Gastroesophageal sphincter (tissue), 4 donors: Measurements from ENCODE around the gene EGFR. TPM values are rescaled to one million over a fixed set of nuclear protein-coding genes. Genes with fewer than 3 reads are reported as not detected.
A peak's percentile ranks its signal among the peaks of the same experiment; 100 is the strongest.

Experiments
- ATAC-seq: fragments of 150-250 bp; one replicate; pipeline ENCODE4 v1.9.1; 2016; ENCODE audit warnings: mild to moderate bottlenecking, moderate library complexity
- H3K27ac ChIP-seq, 4 donors: fragments of 200-600 bp; sonication (generic) in 3 of 4; 1 replicate in 3 of 4; 2 replicates in 1 of 4; pipeline ENCODE4 v1.5.1; 2016 to 2019
- H3K27me3 ChIP-seq: fragments of 200-600 bp; sonication (generic); one replicate; pipeline ENCODE4 v1.5.1; 2019
- H3K36me3 ChIP-seq, 2 donors: fragments of 200-600 bp; sonication (generic); one replicate each; pipeline ENCODE4 v1.5.1; 2019; ENCODE audit warnings: control low read depth in 1 of 2
- H3K4me1 ChIP-seq, 3 donors: fragments of 200-600 bp; sonication (generic); 1 replicate in 2 of 3; 2 replicates in 1 of 3; pipeline ENCODE4 v1.5.1; 2016 to 2019; ENCODE audit warnings: control low read depth in 2 of 3
- H3K4me3 ChIP-seq, 2 donors: fragments of 200-600 bp; sonication (generic); one replicate each; pipeline ENCODE4 v1.5.1; 2019; ENCODE audit warnings: mild to moderate bottlenecking in 1 of 2, moderate library complexity in 1 of 2
- H3K9me3 ChIP-seq, 3 donors: fragments of 200-600 bp; sonication (generic); one replicate each; pipeline ENCODE4 v1.5.1; 2017 to 2019; ENCODE audit warnings: control low read depth in 2 of 3
- EP300 ChIP-seq: sonication (generic); formaldehyde crosslinking; IDR thresholded peaks from one replicate; pipeline ENCODE4 v1.6.1; 2017; ENCODE audit warnings: antibody characterized with exemption, mild to moderate bottlenecking
- POLR2A ChIP-seq, 2 donors: fragments of 450-650 bp; IDR thresholded peaks; one replicate each; pipeline ENCODE4 v1.6.1; 2017; ENCODE audit warnings: antibody characterized with exemption in 2 of 2, mild to moderate bottlenecking in 2 of 2, moderate library complexity in 1 of 2
- POLR2AphosphoS5 ChIP-seq: sonication (generic); formaldehyde crosslinking; IDR thresholded peaks from one replicate; pipeline ENCODE4 v1.6.1; 2017; ENCODE audit warnings: antibody characterized with exemption
- WGBS, 2 donors: methylation state at CpG; one replicate each; pipeline ENCODE4 v1.1.5; 2018; ENCODE audit warnings: low coverage in 1 of 2; 5-methylcytosine and 5-hydroxymethylcytosine counted together
- total RNA-seq, 4 donors: library from RNA; depleted of rRNA; stranded (reverse); fragments of >200 nt; gene quantifications; one replicate each; pipeline ENCODE4 v1.1.0, GENCODE V29; 2016
- TF ChIP-seq, protein P1 (sequence below), 4 experiments: fragments of 200-600 bp in 2 of 4; fragments of 450-650 bp in 2 of 4; sonication (generic) in 1 of 4; IDR thresholded peaks; one replicate each; pipeline ENCODE4 v1.5.1; 2017 to 2019; ENCODE audit warnings: antibody characterized with exemption in 4 of 4, mild to moderate bottlenecking in 2 of 4, moderate library complexity in 2 of 4

Gene EGFR
- total RNA-seq, 4 donors from 2014 or later: 85.7 to 126 (median 111) TPM

GRCh38 chr7:55211726-55212125, 192.9 kb downstream of the EGFR start:
- Histone ChIP-seq H3K36me3 (peaks cover 0 to 25% of the 10 kb centered on the region in 2 donors), H3K27ac (no peak overlapping the region), H3K4me3 (no peak overlapping the region), H3K4me1 (peaks cover 0 to 52% (median 0%) of the 10 kb centered on the region in 3 donors), H3K9me3 (no peaks in the 10 kb centered on the region), H3K27me3 (no peaks in the 10 kb centered on the region)
- TF ChIP-seq, protein P1, sequence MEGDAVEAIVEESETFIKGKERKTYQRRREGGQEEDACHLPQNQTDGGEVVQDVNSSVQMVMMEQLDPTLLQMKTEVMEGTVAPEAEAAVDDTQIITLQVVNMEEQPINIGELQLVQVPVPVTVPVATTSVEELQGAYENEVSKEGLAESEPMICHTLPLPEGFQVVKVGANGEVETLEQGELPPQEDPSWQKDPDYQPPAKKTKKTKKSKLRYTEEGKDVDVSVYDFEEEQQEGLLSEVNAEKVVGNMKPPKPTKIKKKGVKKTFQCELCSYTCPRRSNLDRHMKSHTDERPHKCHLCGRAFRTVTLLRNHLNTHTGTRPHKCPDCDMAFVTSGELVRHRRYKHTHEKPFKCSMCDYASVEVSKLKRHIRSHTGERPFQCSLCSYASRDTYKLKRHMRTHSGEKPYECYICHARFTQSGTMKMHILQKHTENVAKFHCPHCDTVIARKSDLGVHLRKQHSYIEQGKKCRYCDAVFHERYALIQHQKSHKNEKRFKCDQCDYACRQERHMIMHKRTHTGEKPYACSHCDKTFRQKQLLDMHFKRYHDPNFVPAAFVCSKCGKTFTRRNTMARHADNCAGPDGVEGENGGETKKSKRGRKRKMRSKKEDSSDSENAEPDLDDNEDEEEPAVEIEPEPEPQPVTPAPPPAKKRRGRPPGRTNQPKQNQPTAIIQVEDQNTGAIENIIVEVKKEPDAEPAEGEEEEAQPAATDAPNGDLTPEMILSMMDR (IDR thresholded peaks at IDR 0.05): no peak
- no peak for TF ChIP-seq POLR2AphosphoS5
- TF ChIP-seq EP300: no peak
- no peak for TF ChIP-seq POLR2A (IDR thresholded peaks at IDR 0.05)
- no peak for ATAC-seq
- 19 to 60% methylated on average over 3 to 4 of the region's 4 CpGs for WGBS, 2 donors

- peaks cover 0 to 52% (median 0%) of the 10 kb centered on the region in 3 donors for H3K4me1 ChIP-seq
- H3K9me3 ChIP-seq: no peaks in the 10 kb centered on the region
- TF ChIP-seq EP300 (no peak), POLR2A (IDR thresholded peaks at IDR 0.05) (no peak), POLR2AphosphoS5 (no peak)
- TF ChIP-seq, protein P1 (IDR thresholded peaks at IDR 0.05): no peak
- no peaks in the 10 kb centered on the region for H3K27me3 ChIP-seq
- H3K27ac ChIP-seq: no peak overlapping the region
- WGBS, 2 donors: 62 to 81% methylated on average over 2 to 5 of the region's 8 CpGs
- peaks cover 0 to 20% of the 10 kb centered on the region in 2 donors for H3K36me3 ChIP-seq
- no peak for ATAC-seq
- H3K4me3 ChIP-seq: no peak overlapping the region
Measured at GRCh38 chr7:55212176-55212575, 193.4 kb downstream of the EGFR start.

DNA sequence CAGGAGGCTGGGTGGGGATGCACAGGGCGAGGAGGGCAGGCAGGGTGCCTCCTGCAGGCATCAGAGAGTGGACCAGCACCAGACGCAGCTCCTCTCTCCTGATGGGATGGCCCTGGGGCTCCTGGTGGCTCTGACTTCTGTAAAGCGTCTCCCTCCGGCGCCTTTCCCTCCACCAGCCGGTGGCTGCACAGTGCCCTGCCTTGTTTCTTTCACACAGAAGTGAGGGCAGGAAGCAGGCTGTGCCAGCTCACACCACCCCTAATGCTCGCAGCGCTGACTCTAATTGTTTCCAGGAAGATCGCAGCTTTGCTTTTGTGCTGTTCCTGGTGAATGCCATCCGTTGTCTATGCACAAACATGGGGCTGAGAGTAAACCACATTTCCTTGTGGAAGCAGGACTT, 194.0 kb downstream of the EGFR start:
- peak; percentile 22 for TF ChIP-seq POLR2AphosphoS5
- TF ChIP-seq, protein P1 (IDR thresholded peaks at IDR 0.05): no peak
- TF ChIP-seq POLR2A (IDR thresholded peaks at IDR 0.05): no peak
- no peak for TF ChIP-seq EP300
- ATAC-seq: peak; percentile 32
- H3K4me3 ChIP-seq: no peak overlapping the region

GRCh38 chr7:55214707-55215106, 195.9 kb downstream of the EGFR start:
- Histone ChIP-seq H3K4me1 (peaks cover 0 to 43% (median 0%) of the 10 kb centered on the region in 3 donors), H3K4me3 (no peak overlapping the region), H3K9me3 (no peaks in the 10 kb centered on the region), H3K27ac (no peak overlapping the region), H3K27me3 (no peaks in the 10 kb centered on the region), H3K36me3 (no peaks in the 10 kb centered on the region)
- WGBS, 2 donors: 42 to 50% methylated on average over 4 to 5 of the region's 5 CpGs
- TF ChIP-seq POLR2A (IDR thresholded peaks at IDR 0.05): no peak
- peak; percentile 38 for TF ChIP-seq POLR2AphosphoS5
- ATAC-seq: peak; percentile 20

More for the DNA sequence above, 194.0 kb downstream of the EGFR start:
- Histone ChIP-seq H3K27me3 (no peaks in the 10 kb centered on the region), H3K4me1 (peaks cover 0 to 52% (median 0%) of the 10 kb centered on the region in 3 donors), H3K27ac (no peak overlapping the region), H3K36me3 (peaks cover 0 to 15% of the 10 kb centered on the region in 2 donors), H3K9me3 (no peaks in the 10 kb centered on the region)
- 64% methylated on average over 2 of the region's 10 CpGs; no CpG with 5 or more reads in 1 of the 2 donors for WGBS, 2 donors

- no peak for ATAC-seq
- H3K4me1 ChIP-seq: no peaks in the 10 kb centered on the region
- 85 to 100% methylated on average over 1 to 8 of the region's 9 CpGs for WGBS, 2 donors
- peaks cover 0 to 7% (median 0%) of the 10 kb centered on the region in 3 donors for H3K9me3 ChIP-seq
- H3K27me3 ChIP-seq: no peaks in the 10 kb centered on the region
- no peak overlapping the region for H3K4me3 ChIP-seq
- H3K27ac ChIP-seq: no peak overlapping the region
- TF ChIP-seq POLR2A (IDR thresholded peaks at IDR 0.05) (no peak), EP300 (no peak), POLR2AphosphoS5 (no peak)
- TF ChIP-seq, protein P1 (IDR thresholded peaks at IDR 0.05): no peak
- H3K36me3 ChIP-seq: no peaks in the 10 kb centered on the region
Measured at GRCh38 chr7:55223023-55223422, 204.2 kb downstream of the EGFR start.
